ENCODE measurements around the gene CLEC16A. TPM values are rescaled to one million over a fixed set of nuclear protein-coding genes. Genes with fewer than 3 reads are reported as not detected.

Gene CLEC16A
- total RNA-seq, 4 donors from 2014 or later, result 38.2 to 153 (median 92.7) TPM

DNA sequence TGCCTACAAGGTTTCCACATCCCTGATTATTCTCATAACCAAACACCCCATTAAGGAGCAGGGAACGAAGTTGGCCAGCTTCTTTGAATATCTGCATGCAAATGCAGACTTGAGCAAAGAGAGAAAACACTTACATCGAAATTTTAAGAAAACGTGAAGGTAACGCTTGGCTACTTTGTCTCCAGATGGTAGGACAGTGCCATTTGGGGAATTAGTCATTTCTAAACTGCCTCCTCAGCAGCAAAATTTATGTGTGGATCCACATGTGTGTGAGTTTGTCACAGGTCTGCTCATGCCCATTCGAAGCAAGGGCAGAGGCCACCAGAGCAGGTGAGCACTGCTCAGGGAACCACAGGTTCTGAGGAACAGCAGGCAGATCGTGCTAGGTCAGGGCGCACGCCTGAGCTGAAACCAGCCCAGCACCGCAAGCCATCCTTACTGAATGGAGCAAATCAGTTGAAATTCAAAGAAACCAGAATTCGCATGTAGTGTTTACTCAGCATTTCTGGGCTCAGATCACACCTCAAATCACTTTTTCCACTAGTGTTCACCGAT, 231.5 kb downstream of the CLEC16A start:
- intact Hi-C loops (cut with DNase I; ENCODE audit: low total_unique reads), result no loop called here
- peaks cover 0 to 6% (median 0%) of the 10 kb centered on the region in 4 donors for H3K36me3 ChIP-seq
- WGBS, 2 donors (ENCODE audit: low coverage in 1 of 2), result 82 to 85% methylated on average over 7 to 11 of the region's 11 CpGs

DNA sequence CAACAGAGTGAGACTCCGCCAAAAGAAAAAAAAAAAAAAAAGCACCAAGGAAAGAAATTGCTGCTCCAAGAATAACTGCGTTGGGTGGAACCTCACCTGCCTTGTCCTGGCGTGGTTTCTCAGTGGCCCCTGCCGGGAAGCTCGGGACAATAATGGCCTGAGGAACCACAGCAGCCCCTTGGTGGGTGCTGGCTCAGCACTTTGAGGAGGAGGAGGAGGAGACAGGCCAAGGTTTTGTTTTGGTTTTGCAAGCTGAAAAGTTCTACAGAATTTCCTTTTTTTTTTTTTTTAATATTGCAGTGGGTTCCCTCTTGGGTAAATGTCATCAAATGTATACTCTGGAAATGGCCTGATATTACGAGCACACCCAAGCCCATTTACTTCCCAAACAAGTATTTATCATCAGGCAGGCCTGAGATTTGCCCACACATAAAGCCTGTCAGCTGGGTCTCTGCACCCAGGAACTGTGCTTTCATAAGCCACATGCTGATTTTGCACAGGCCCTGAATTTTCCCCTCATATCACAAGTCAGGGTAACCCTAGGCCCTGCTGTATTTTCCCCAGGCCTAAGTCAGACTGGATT, 233.3 kb downstream of the CLEC16A start:
- H3K27ac ChIP-seq, result no peak overlapping the region
- H3K36me3 ChIP-seq, result peaks cover 0 to 6% (median 0%) of the 10 kb centered on the region in 4 donors
- in situ Hi-C loops (cut with MboI; ENCODE audit: low pct_ligation_motif_present in 1 of 4, low pct_unique_long_range_greater_than_20kb in 1 of 4, low sequenced_read_pairs in 3 of 4) (no loop called here), intact Hi-C loops (cut with DNase I; ENCODE audit: low total_unique reads) (no loop called here)
- H3K9me3 ChIP-seq, result no peaks in the 10 kb centered on the region
- no peaks in the 10 kb centered on the region for H3K4me1 ChIP-seq
- 92 to 100% methylated on average over 3 to 6 of the region's 6 CpGs for WGBS, 2 donors (ENCODE audit: low coverage in 1 of 2)
- no peak overlapping the region for H3K4me3 ChIP-seq
- no peaks in the 10 kb centered on the region for H3K27me3 ChIP-seq
- no peak for DNase-seq
- TF ChIP-seq POLR2A (IDR thresholded peaks at IDR 0.05), result no peak
- no peak for TF ChIP-seq POLR2AphosphoS5 (IDR thresholded peaks at IDR 0.05)
- TF ChIP-seq, protein P1, sequence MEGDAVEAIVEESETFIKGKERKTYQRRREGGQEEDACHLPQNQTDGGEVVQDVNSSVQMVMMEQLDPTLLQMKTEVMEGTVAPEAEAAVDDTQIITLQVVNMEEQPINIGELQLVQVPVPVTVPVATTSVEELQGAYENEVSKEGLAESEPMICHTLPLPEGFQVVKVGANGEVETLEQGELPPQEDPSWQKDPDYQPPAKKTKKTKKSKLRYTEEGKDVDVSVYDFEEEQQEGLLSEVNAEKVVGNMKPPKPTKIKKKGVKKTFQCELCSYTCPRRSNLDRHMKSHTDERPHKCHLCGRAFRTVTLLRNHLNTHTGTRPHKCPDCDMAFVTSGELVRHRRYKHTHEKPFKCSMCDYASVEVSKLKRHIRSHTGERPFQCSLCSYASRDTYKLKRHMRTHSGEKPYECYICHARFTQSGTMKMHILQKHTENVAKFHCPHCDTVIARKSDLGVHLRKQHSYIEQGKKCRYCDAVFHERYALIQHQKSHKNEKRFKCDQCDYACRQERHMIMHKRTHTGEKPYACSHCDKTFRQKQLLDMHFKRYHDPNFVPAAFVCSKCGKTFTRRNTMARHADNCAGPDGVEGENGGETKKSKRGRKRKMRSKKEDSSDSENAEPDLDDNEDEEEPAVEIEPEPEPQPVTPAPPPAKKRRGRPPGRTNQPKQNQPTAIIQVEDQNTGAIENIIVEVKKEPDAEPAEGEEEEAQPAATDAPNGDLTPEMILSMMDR (IDR thresholded peaks at IDR 0.05), result no peak
- TF ChIP-seq EP300 (IDR thresholded peaks at IDR 0.05; ENCODE audit: low read depth), result no peak

More for the DNA sequence above, 231.5 kb downstream of the CLEC16A start:
- in situ Hi-C loops (cut with MboI; ENCODE audit: low pct_ligation_motif_present in 1 of 4, low pct_unique_long_range_greater_than_20kb in 1 of 4, low sequenced_read_pairs in 3 of 4), result no loop called here
- DNase-seq, result no peak
- Histone ChIP-seq H3K4me1 (no peaks in the 10 kb centered on the region), H3K27ac (no peak overlapping the region), H3K27me3 (no peaks in the 10 kb centered on the region), H3K9me3 (no peaks in the 10 kb centered on the region), H3K4me3 (no peak overlapping the region)
- TF ChIP-seq POLR2A (IDR thresholded peaks at IDR 0.05) (no peak), POLR2AphosphoS5 (IDR thresholded peaks at IDR 0.05) (no peak), EP300 (IDR thresholded peaks at IDR 0.05; ENCODE audit: low read depth) (no peak)
- TF ChIP-seq, protein P1 (IDR thresholded peaks at IDR 0.05), result no peak

DNA sequence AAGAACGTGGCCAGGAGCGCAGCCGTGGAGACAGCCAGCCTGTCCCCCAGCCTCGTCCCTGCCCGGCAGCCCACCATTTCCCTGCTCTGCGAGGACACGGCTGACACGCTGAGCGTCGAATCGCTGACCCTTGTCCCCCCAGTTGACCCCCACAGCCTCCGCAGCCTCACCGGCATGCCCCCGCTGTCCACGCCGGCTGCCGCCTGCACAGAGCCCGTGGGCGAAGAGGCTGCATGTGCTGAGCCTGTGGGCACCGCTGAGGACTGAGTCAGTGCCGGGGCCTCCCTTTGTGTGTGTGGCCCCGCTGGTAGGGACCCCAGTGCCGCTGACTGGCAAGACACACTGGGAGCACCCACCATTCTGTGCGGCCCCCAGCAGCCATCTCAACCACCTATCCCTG, 234.1 kb downstream of the CLEC16A start:
- no peaks in the 10 kb centered on the region for H3K9me3 ChIP-seq
- H3K36me3 ChIP-seq, result peaks cover 0 to 6% (median 0%) of the 10 kb centered on the region in 4 donors
- intact Hi-C loops (cut with DNase I; ENCODE audit: low total_unique reads) (no loop called here), in situ Hi-C loops (cut with MboI; ENCODE audit: low pct_ligation_motif_present in 1 of 4, low pct_unique_long_range_greater_than_20kb in 1 of 4, low sequenced_read_pairs in 3 of 4) (no loop called here)
- no peak for DNase-seq
- WGBS, 2 donors (ENCODE audit: low coverage in 1 of 2), result 98% methylated on average over 12 of the region's 24 CpGs; no CpG with 5 or more reads in 1 of the 2 donors
- H3K27me3 ChIP-seq, result no peaks in the 10 kb centered on the region
- H3K4me3 ChIP-seq, result no peak overlapping the region
- no peak overlapping the region for H3K27ac ChIP-seq
- TF ChIP-seq, protein P1 (IDR thresholded peaks at IDR 0.05), result no peak
- TF ChIP-seq POLR2AphosphoS5 (IDR thresholded peaks at IDR 0.05), result no peak
- TF ChIP-seq EP300 (IDR thresholded peaks at IDR 0.05; ENCODE audit: low read depth), result no peak
- TF ChIP-seq POLR2A (IDR thresholded peaks at IDR 0.05), result no peak
- H3K4me1 ChIP-seq, result no peaks in the 10 kb centered on the region

DNA sequence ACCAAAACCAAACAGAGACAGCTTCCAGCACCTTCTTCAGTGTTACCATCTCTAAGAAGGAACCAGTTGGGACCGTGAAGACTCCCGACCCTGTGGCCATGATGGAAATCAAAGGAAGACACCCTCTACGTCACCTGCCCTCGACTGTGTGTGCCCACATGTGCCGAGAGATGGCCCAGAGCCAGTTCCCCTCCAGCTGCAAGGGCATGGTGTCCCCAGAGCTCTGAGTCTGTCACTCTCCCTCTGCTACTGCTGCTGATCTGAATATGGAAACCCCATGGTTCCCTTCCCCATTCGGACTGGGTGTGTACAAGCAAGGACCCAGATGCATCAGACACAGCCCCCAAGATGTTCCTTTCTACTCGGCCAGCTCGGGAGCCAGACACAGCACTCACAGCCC, 235.2 kb downstream of the CLEC16A start:
- H3K4me3 ChIP-seq, result no peak overlapping the region
- intact Hi-C loops (cut with DNase I; ENCODE audit: low total_unique reads), result no loop called here
- DNase-seq, result no peak
- no peak for TF ChIP-seq POLR2A (IDR thresholded peaks at IDR 0.05)
- TF ChIP-seq, protein P1 (IDR thresholded peaks at IDR 0.05), result no peak
- TF ChIP-seq EP300 (IDR thresholded peaks at IDR 0.05; ENCODE audit: low read depth), result no peak
- TF ChIP-seq POLR2AphosphoS5 (IDR thresholded peaks at IDR 0.05), result no peak
- H3K36me3 ChIP-seq, result peaks cover 0 to 6% (median 0%) of the 10 kb centered on the region in 4 donors
- no peaks in the 10 kb centered on the region for H3K4me1 ChIP-seq
- no peaks in the 10 kb centered on the region for H3K9me3 ChIP-seq
- in situ Hi-C loops (cut with MboI; ENCODE audit: low pct_ligation_motif_present in 1 of 4, low pct_unique_long_range_greater_than_20kb in 1 of 4, low sequenced_read_pairs in 3 of 4), result no loop called here
- no peak overlapping the region for H3K27ac ChIP-seq
- H3K27me3 ChIP-seq, result no peaks in the 10 kb centered on the region
- 85% methylated on average over 8 of the region's 8 CpGs; no CpG with 5 or more reads in 1 of the 2 donors for WGBS, 2 donors (ENCODE audit: low coverage in 1 of 2)

All from transverse colon (tissue), 4 donors.